HepG2 (cell line): ENCODE results near the gene ZNF180. TPM values are rescaled to one million over a fixed set of nuclear protein-coding genes. Genes with fewer than 3 reads are reported as not detected.
A peak's percentile ranks its signal among the peaks of the same experiment; 100 is the strongest.

Experiments
- GPBP1L1 ChIP-seq: sonication (generic); formaldehyde crosslinking; IDR thresholded peaks from 2 replicates; pipeline ENCODE4 v1.5.0; 2020; ENCODE audit warnings: mild to moderate bottlenecking, missing genetic modification reagents
- GTF3A ChIP-seq: sonication (generic); formaldehyde crosslinking; conservative IDR thresholded peaks from 2 replicates; pipeline ENCODE4 v1.4.0; 2020; ENCODE audit warnings: mild to moderate bottlenecking, missing genetic modification reagents
- HCFC1 ChIP-seq: fragments of 150-350 bp; IDR thresholded peaks from 2 replicates; pipeline ENCODE4 v1.6.1; 2014; ENCODE audit warnings: low read depth, low read length
- HMGXB3 ChIP-seq: sonication (generic); formaldehyde crosslinking; IDR thresholded peaks from 2 replicates; pipeline ENCODE4 v1.4.0; 2020; ENCODE audit warnings: missing genetic modification reagents, borderline replicate concordance
- PAX8 ChIP-seq: sonication (generic); formaldehyde crosslinking; IDR thresholded peaks from 2 replicates; pipeline ENCODE4 v1.8.0; 2022; ENCODE audit warnings: mild to moderate bottlenecking, missing genetic modification reagents, borderline replicate concordance
- RFX5 ChIP-seq: IDR thresholded peaks from 2 replicates; pipeline ENCODE4 v1.6.1; 2011; ENCODE audit warnings: low read depth, low read length, improper control_type of control experiment
- RFXAP ChIP-seq: sonication (generic); formaldehyde crosslinking; IDR thresholded peaks from 2 replicates; pipeline ENCODE4 v1.4.0; 2020; ENCODE audit warnings: missing genetic modification reagents, borderline replicate concordance
- SRSF1 ChIP-seq: fragments of 200-400 bp; formaldehyde crosslinking; optimal IDR thresholded peaks from 2 replicates; pipeline ENCODE3; 2017; ENCODE audit warnings: mild to moderate bottlenecking, low read depth, low read length, moderate library complexity
- ZBTB10 ChIP-seq: sonication (generic); formaldehyde crosslinking; IDR thresholded peaks from 2 replicates; pipeline ENCODE4 v1.4.0; 2020; ENCODE audit warnings: missing genetic modification reagents, borderline replicate concordance
- ZBTB25 ChIP-seq: IDR thresholded peaks from 2 replicates; pipeline ENCODE4 v1.6.1; 2018; ENCODE audit warnings: missing genetic modification reagents
- ZFP1 ChIP-seq: IDR thresholded peaks from 2 replicates; pipeline ENCODE4 v1.6.1; 2016
- ZNF414 ChIP-seq: sonication (generic); formaldehyde crosslinking; IDR thresholded peaks from 2 replicates; pipeline ENCODE4 v1.5.0; 2020; ENCODE audit warnings: missing genetic modification reagents
- ZNF44 ChIP-seq: sonication (generic); formaldehyde crosslinking; IDR thresholded peaks from 2 replicates; pipeline ENCODE4 v1.5.1; 2020; ENCODE audit warnings: mild to moderate bottlenecking, missing genetic modification reagents
- ZNF713 ChIP-seq: sonication (generic); formaldehyde crosslinking; IDR thresholded peaks from 2 replicates; pipeline ENCODE4 v1.4.0; 2020; ENCODE audit warnings: mild to moderate bottlenecking, missing genetic modification reagents
- ZNF761 ChIP-seq: sonication (generic); formaldehyde crosslinking; conservative IDR thresholded peaks from 2 replicates; pipeline ENCODE4 v1.4.0; 2020; ENCODE audit warnings: mild to moderate bottlenecking, missing genetic modification reagents
- ZNF773 ChIP-seq: sonication (generic); formaldehyde crosslinking; IDR thresholded peaks from 2 replicates; pipeline ENCODE4 v1.4.0; 2020; ENCODE audit warnings: missing genetic modification reagents, borderline replicate concordance
- ZNF788 ChIP-seq: sonication (generic); formaldehyde crosslinking; IDR thresholded peaks from 2 replicates; pipeline ENCODE4 v1.5.0; 2020; ENCODE audit warnings: mild to moderate bottlenecking, missing genetic modification reagents, borderline replicate concordance
- polyA plus RNA-seq, 8 experiments: library from polyadenylated mRNA; depleted of rRNA in 3 of 8; stranded (reverse) in 7 of 8; unstranded in 1 of 8; fragments of >200 nt; fragmentation: Illumina TruSeq in 4 of 8; extraction: Trizol in 4 of 8; gene quantifications; 2 replicates each; pipeline versions ENCODE4 v1.2.1 to v1.2.3, GENCODE V29; 2011 to 2016; ENCODE audit warnings: low read depth in 4 of 8, missing spikeins in 1 of 8, mixed read lengths in 1 of 8; ENCODE audit not compliant: insufficient read depth in 1 of 8
- total RNA-seq, 5 experiments: library from RNA; depleted of rRNA; stranded (reverse); fragments of >200 nt; fragmentation: Illumina TruSeq; extraction: Trizol; gene quantifications; 2 replicates each; pipeline ENCODE4 v1.2.3, GENCODE V29; 2016; ENCODE audit warnings: low read depth in 1 of 5

Gene ZNF180
- total and polyA plus RNA-seq, 2 of the 13 experiments (the other 11 are each of a cell fraction or from before 2014, with no cell fraction given) = 0.92 to 9.3 TPM

- TF ChIP-seq ZBTB10 (CRISPR knock-in tag) (peak; percentile 69; the same call in 1 of the 2 replicates), GTF3A (CRISPR knock-in tag) (no peak), ZBTB25 (CRISPR knock-in tag) (peak; percentile 93), ZNF713 (CRISPR knock-in tag) (0 out of 2 replicates have a peak, but pooled peaks have one; percentile 59), ZNF414 (peak; percentile 67; the same call in 1 of the 2 replicates), HMGXB3 (peak; percentile 74), HCFC1 (peak; percentile 86), ZNF773 (CRISPR knock-in tag) (peak; percentile 18; the same call in 1 of the 2 replicates), ZFP1 (CRISPR knock-in tag) (0 out of 2 replicates have a peak, but pooled peaks have one; percentile 30), PAX8 (CRISPR knock-in tag) (no peak), ZNF761 (CRISPR knock-in tag) (peak; percentile 81; the same call in 1 of the 2 replicates), RFX5 (no peak), RFXAP (CRISPR knock-in tag) (peak; percentile 62; the same call in 1 of the 2 replicates), GPBP1L1 (CRISPR knock-in tag) (no peak), SRSF1 (no peak), ZNF44 (CRISPR knock-in tag) (peak; percentile 62; the same call in 1 of the 2 replicates), ZNF788 (peak; percentile 89; the same call in 1 of the 2 replicates)
Measured at GRCh38 chr19:44499962-44500949, at the start of gene ZNF180 (continued).
